H1 (cell line): ENCODE results near the gene ADRB1. TPM values are rescaled to one million over a fixed set of nuclear protein-coding genes. Genes with fewer than 3 reads are reported as not detected.

Experiments used
- CTCF ChIA-PET: fragments of 300-600 bp; sonication (Branson Sonifier 250); formaldehyde crosslinking; loops from one replicate; lab custom pipeline; 2021; ENCODE audit not compliant: partially characterized antibody; lab: Charles Lee
- POLR2A ChIA-PET: fragments of 300-600 bp; sonication (Branson Sonifier 250); formaldehyde crosslinking; loops from one replicate; lab custom pipeline; 2021; ENCODE audit warnings: inconsistent platforms; ENCODE audit not compliant: partially characterized antibody; lab: Charles Lee
- DNase-seq, 2 experiments: peaks; one replicate each; pipeline versions ENCODE4 v3.0.0 to v3.0.0-alpha.2; 2010 to 2022; ENCODE audit warnings: low spot score in 2 of 2, low read depth in 1 of 2, mixed read lengths in 1 of 2
- FAIRE-seq: peaks from 2 replicates; lab custom pipeline; 2011; peaks lifted over from hg19 to GRCh38; lab: Jason Lieb, UNC
- H2AFZ ChIP-seq: 2 replicates; pipeline ENCODE4 v1.8.1; 2012; ENCODE audit warnings: low read length, inconsistent platforms
- H2AK5ac ChIP-seq: 2 replicates; pipeline ENCODE4 v1.6.1; 2013; ENCODE audit warnings: low read depth, low read length
- H2BK120ac ChIP-seq: replicated peaks from 2 replicates; pipeline ENCODE3; 2013; ENCODE audit warnings: low read depth, low read length, inconsistent platforms
- H2BK12ac ChIP-seq: 2 replicates; pipeline ENCODE4 v1.6.1; 2013; ENCODE audit warnings: low read depth, low read length
- H2BK15ac ChIP-seq: 2 replicates; pipeline ENCODE4 v1.6.1; 2013; ENCODE audit warnings: low read length
- H2BK20ac ChIP-seq: 2 replicates; pipeline ENCODE4 v1.6.1; 2013; ENCODE audit warnings: low read length
- H2BK5ac ChIP-seq: 2 replicates; pipeline ENCODE4 v1.6.1; 2013; ENCODE audit warnings: low read depth, low read length
- H3K14ac ChIP-seq: 2 replicates; pipeline ENCODE4 v1.6.1; 2013; ENCODE audit warnings: inconsistent platforms; ENCODE audit not compliant: insufficient read length
- H3K18ac ChIP-seq: 2 replicates; pipeline ENCODE4 v1.6.1; 2013; ENCODE audit warnings: low read length; ENCODE audit errors: extremely low read depth
- H3K23ac ChIP-seq: 2 replicates; pipeline ENCODE4 v1.6.1; 2013; ENCODE audit warnings: inconsistent platforms; ENCODE audit not compliant: insufficient read length
- H3K23me2 ChIP-seq: 2 replicates; pipeline ENCODE4 v1.6.1; 2013; ENCODE audit warnings: low read depth, low read length
- H3K27ac ChIP-seq: 2 replicates; pipeline ENCODE4 v1.6.1; 2011; ENCODE audit warnings: low read depth, low read length, inconsistent platforms
- H3K27me3 ChIP-seq, 4 experiments: replicated peaks in 1 of 4; 1 replicate in 1 of 4; 2 replicates in 3 of 4; pipeline versions ENCODE4 v1.6.1 to v1.8.1; 2011 to 2013; ENCODE audit warnings: low read length in 3 of 4, mild to moderate bottlenecking in 3 of 4, inconsistent platforms in 2 of 4, mixed read lengths in 2 of 4, moderate library complexity in 1 of 4; ENCODE audit not compliant: control insufficient read depth in 3 of 4, insufficient read depth in 3 of 4; ENCODE audit errors: extremely low read depth in 1 of 4
- H3K36me3 ChIP-seq, 4 experiments: 2 replicates each; pipeline versions ENCODE4 v1.6.1 to v1.8.1; 2011 to 2013; ENCODE audit warnings: mild to moderate bottlenecking in 4 of 4, low read length in 3 of 4, moderate library complexity in 2 of 4, control low read depth in 1 of 4, inconsistent platforms in 1 of 4; ENCODE audit not compliant: insufficient read depth in 4 of 4, control insufficient read depth in 2 of 4
- H3K4ac ChIP-seq: replicated peaks from 2 replicates; pipeline ENCODE3; 2013; ENCODE audit warnings: low read length, low read depth, mixed read lengths, inconsistent platforms; ENCODE audit not compliant: insufficient read length
- H3K4me1 ChIP-seq, 4 experiments: replicated peaks in 1 of 4; 1 replicate in 1 of 4; 2 replicates in 3 of 4; pipeline versions ENCODE4 v1.6.1 to v1.8.1; 2011 to 2013; ENCODE audit warnings: low read length in 3 of 4, inconsistent platforms in 2 of 4, mixed read lengths in 1 of 4; ENCODE audit not compliant: insufficient read depth in 4 of 4, control insufficient read depth in 3 of 4
- H3K4me2 ChIP-seq, 2 experiments: 2 replicates each; pipeline versions ENCODE4 v1.6.1 to v1.8.1; 2011 to 2013; ENCODE audit warnings: low read depth in 2 of 2, low read length in 2 of 2, control low read depth in 1 of 2, inconsistent platforms in 1 of 2, mild to moderate bottlenecking in 1 of 2; ENCODE audit not compliant: insufficient read depth in 1 of 2
- H3K4me3 ChIP-seq, 4 experiments: fragments of 200-600, 300-600 bp in 1 of 4; sonication (generic), shearing (Covaris generic), sonication (Bioruptor Twin) in 1 of 4; 2 replicates each; pipeline versions ENCODE4 v1.5.1 to v1.8.1; 2011 to 2016; ENCODE audit warnings: low read length in 4 of 4, low read depth in 3 of 4, control low read depth in 2 of 4, inconsistent platforms in 2 of 4, mild to moderate bottlenecking in 2 of 4, mixed read lengths in 1 of 4, moderate library complexity in 1 of 4; ENCODE audit not compliant: insufficient read depth in 2 of 4; ENCODE audit errors: extremely low read depth in 1 of 4
- H3K56ac ChIP-seq: replicated peaks from 2 replicates; pipeline ENCODE3; 2013; ENCODE audit warnings: low read depth, mild to moderate bottlenecking, mixed read lengths, low read length, inconsistent platforms; ENCODE audit not compliant: insufficient read length
- H3K79me1 ChIP-seq: 2 replicates; pipeline ENCODE4 v1.6.1; 2013; ENCODE audit warnings: low read depth, low read length, control low read depth
- H3K79me2 ChIP-seq, 2 experiments: 2 replicates each; pipeline versions ENCODE4 v1.6.1 to v1.8.1; 2012 to 2013; ENCODE audit warnings: low read length in 2 of 2, mild to moderate bottlenecking in 2 of 2, inconsistent platforms in 1 of 2; ENCODE audit not compliant: insufficient read depth in 2 of 2, control insufficient read depth in 1 of 2
- H3K9ac ChIP-seq, 4 experiments: replicated peaks in 1 of 4; 1 replicate in 1 of 4; 2 replicates in 3 of 4; pipeline versions ENCODE4 v1.6.1 to v1.8.1; 2011 to 2013; ENCODE audit warnings: low read depth in 3 of 4, low read length in 3 of 4, control low read depth in 2 of 4, mild to moderate bottlenecking in 2 of 4, moderate library complexity in 2 of 4, inconsistent platforms in 1 of 4; ENCODE audit errors: extremely low read depth in 1 of 4
- H3K9me3 ChIP-seq, 2 experiments: 2 replicates each; pipeline versions ENCODE4 v1.6.1 to v1.8.1; 2012 to 2013; ENCODE audit warnings: mild to moderate bottlenecking in 2 of 2, moderate library complexity in 2 of 2, control low read depth in 1 of 2, inconsistent platforms in 1 of 2, low read depth in 1 of 2, low read length in 1 of 2, mixed read lengths in 1 of 2; ENCODE audit not compliant: insufficient read depth in 2 of 2
- H4K20me1 ChIP-seq, 2 experiments: replicated peaks in 1 of 2; 2 replicates each; pipeline versions ENCODE3 to v1.8.1; 2011 to 2013; ENCODE audit warnings: inconsistent platforms in 2 of 2, low read length in 2 of 2, mild to moderate bottlenecking in 1 of 2; ENCODE audit not compliant: insufficient read depth in 2 of 2, control insufficient read depth in 1 of 2
- H4K5ac ChIP-seq: 2 replicates; pipeline ENCODE4 v1.6.1; 2013; ENCODE audit warnings: low read length, low read depth, mixed read lengths, inconsistent platforms; ENCODE audit not compliant: insufficient read length
- H4K8ac ChIP-seq: 2 replicates; pipeline ENCODE4 v1.8.0; 2013; ENCODE audit warnings: mild to moderate bottlenecking, moderate library complexity, low read length, inconsistent platforms; ENCODE audit not compliant: insufficient read depth; ENCODE audit errors: extremely low read depth
- H4K91ac ChIP-seq: replicated peaks from 2 replicates; pipeline ENCODE3; 2013; ENCODE audit warnings: low read length, mixed read lengths, inconsistent platforms; ENCODE audit not compliant: insufficient read length
- ASH2L ChIP-seq: fragments of 200-600, 300-600 bp; sonication (generic); IDR thresholded peaks from one replicate; pipeline ENCODE4 v1.7.1; 2017; ENCODE audit warnings: low read length
- CEBPB ChIP-seq: IDR thresholded peaks from 2 replicates; pipeline ENCODE4 v1.6.1; 2012; ENCODE audit warnings: low read depth, low read length
- GTF2F1 ChIP-seq: IDR thresholded peaks from 2 replicates; pipeline ENCODE4 v1.6.1; 2012; ENCODE audit warnings: low read depth, low read length, improper control_type of control experiment, borderline replicate concordance
- NANOG ChIP-seq: IDR thresholded peaks from 2 replicates; pipeline ENCODE4 v1.6.1; 2011; ENCODE audit warnings: low read length, low read depth, mild to moderate bottlenecking, inconsistent platforms; ENCODE audit not compliant: insufficient read depth, poor library complexity, severe bottlenecking
- NRF1 ChIP-seq: IDR thresholded peaks from 2 replicates; pipeline ENCODE4 v1.6.1; 2011; ENCODE audit warnings: mild to moderate bottlenecking, low read depth, low read length, improper control_type of control experiment
- PHF8 ChIP-seq: fragments of 200-600 bp; sonication (generic); conservative IDR thresholded peaks from 2 replicates; pipeline ENCODE4 v1.7.1; 2012; ENCODE audit warnings: low read depth, mild to moderate bottlenecking, inconsistent platforms, low read length, moderate library complexity
- POLR2AphosphoS5 ChIP-seq: IDR thresholded peaks from 2 replicates; pipeline ENCODE4 v1.6.1; 2011; ENCODE audit warnings: low read depth, low read length
- RXRA ChIP-seq: IDR thresholded peaks from 2 replicates; pipeline ENCODE4 v1.6.1; 2011; ENCODE audit warnings: low read depth, mild to moderate bottlenecking, low read length, moderate library complexity; ENCODE audit not compliant: insufficient read depth
- SP1 ChIP-seq: IDR thresholded peaks from 2 replicates; pipeline ENCODE4 v1.6.1; 2011; ENCODE audit warnings: low read depth, low read length
- TEAD4 ChIP-seq: IDR thresholded peaks from 2 replicates; pipeline ENCODE4 v1.6.1; 2012; ENCODE audit warnings: low read depth, low read length, inconsistent platforms, mixed read lengths
- ZNF274 ChIP-seq: IDR thresholded peaks from 2 replicates; pipeline ENCODE4 v1.7.0; 2012; ENCODE audit warnings: low read length, borderline replicate concordance; ENCODE audit errors: extremely low read depth
- WGBS, 2 experiments: shearing (Covaris generic) in 1 of 2; methylation state at CpG; one replicate each; pipeline versions ENCODE4 v1.1.6 to v1.1.7; 2013 to 2015; ENCODE audit warnings: low lambda C conversion rate in 2 of 2, mixed read lengths in 2 of 2, inconsistent platforms in 1 of 2, low coverage in 1 of 2, missing lambda C conversion rate in 1 of 2; ENCODE audit not compliant: insufficient replicate concordance in 2 of 2, insufficient coverage in 1 of 2, insufficient read length in 1 of 2; ENCODE audit errors: extremely low coverage in 1 of 2, missing lambda C conversion rate in 1 of 2; 5-methylcytosine and 5-hydroxymethylcytosine counted together
- polyA plus RNA-seq, 7 experiments: library from polyadenylated mRNA; depleted of rRNA in 3 of 7; stranded (reverse) in 5 of 7; unstranded in 2 of 7; fragments of >200 nt in 5 of 7; fragments of 200-250 nt in 2 of 7; gene quantifications; 1 replicate in 5 of 7; 2 replicates in 1 of 7; 4 replicates in 1 of 7; pipeline versions ENCODE4 v1.2.1 to v1.2.3, GENCODE V29; 2011 to 2013; ENCODE audit warnings: missing spikeins in 2 of 7, mixed read lengths in 2 of 7
- total RNA-seq: library from RNA; stranded (reverse); fragmentation: NEBNext Ultra II Directional; extraction: Animal tissue kit (Norgen Biotek cat#: 25700); gene quantifications from 2 replicates; pipeline ENCODE4 v1.2.1, GENCODE V29; 2021

The ADRB1 gene
- total and polyA plus RNA-seq, 2 of the 8 experiments (the other 6 are each of a cell fraction or from before 2014, with no cell fraction given), result 0.14 to 0.48 TPM

- Histone ChIP-seq H2AK5ac (no peak overlapping the region), H3K27me3 (peaks cover 0 to under 1% (median 0%) of the 10 kb centered on the region in 4 experiments; a peak in 2 of 7 replicates), H3K27ac (no peak overlapping the region), H2BK12ac (no peak overlapping the region), H3K4ac (no peak overlapping the region), H3K23ac (no peak overlapping the region), H2AFZ (no peak overlapping the region), H3K9me3 (no peaks in the 10 kb centered on the region), H3K79me2 (no peaks in the 10 kb centered on the region), H3K18ac (no peak overlapping the region), H4K5ac (no peak overlapping the region), H3K9ac (no peak overlapping the region), H3K14ac (no peak overlapping the region), H2BK20ac (no peak overlapping the region), H3K4me3 (no peak overlapping the region), H4K20me1 (no peaks in the 10 kb centered on the region), H3K4me2 (no peak overlapping the region), H3K56ac (no peak overlapping the region), H4K91ac (no peak overlapping the region), H3K23me2 (no peaks in the 10 kb centered on the region), H3K79me1 (no peaks in the 10 kb centered on the region), H2BK15ac (no peak overlapping the region), H4K8ac (no peak overlapping the region), H3K36me3 (no peaks in the 10 kb centered on the region), H2BK5ac (no peak overlapping the region), H3K4me1 (no peaks in the 10 kb centered on the region), H2BK120ac (no peak overlapping the region)
- DNase-seq (no peak), FAIRE-seq (no peak)
- TF ChIP-seq TEAD4 (no peak), NANOG (no peak), NRF1 (no peak), ASH2L (no peak), POLR2AphosphoS5 (no peak), PHF8 (no peak), CEBPB (no peak), SP1 (no peak), RXRA (no peak), GTF2F1 (no peak), ZNF274 (no peak)
- ChIA-PET POLR2A (no interaction called here), CTCF (interaction anchor here (0.9 to 1.4 kb wide), 4 partner anchors 10 to 25 kb away, joined by 3 read pairs; no protein-coding TSS in a partner anchor)
- WGBS, 2 experiments, result 88% methylated on average over 10 of the region's 12 CpGs; no CpG with 5 or more reads in 1 of the 2 experiments
Measured at GRCh38 chr10:114034923-114035645, 8.6 kb upstream of the ADRB1 start.
